GM19099 (cell line): ENCODE measurements around the gene S100A13.

ENCODE experiments used
- POLR2A ChIP-seq: IDR thresholded peaks from 3 replicates; pipeline ENCODE4 v1.6.1; 2011; ENCODE audit warnings: low read depth; ENCODE audit not compliant: insufficient read length; ENCODE audit errors: extremely low read depth

S100A13 gene

DNA sequence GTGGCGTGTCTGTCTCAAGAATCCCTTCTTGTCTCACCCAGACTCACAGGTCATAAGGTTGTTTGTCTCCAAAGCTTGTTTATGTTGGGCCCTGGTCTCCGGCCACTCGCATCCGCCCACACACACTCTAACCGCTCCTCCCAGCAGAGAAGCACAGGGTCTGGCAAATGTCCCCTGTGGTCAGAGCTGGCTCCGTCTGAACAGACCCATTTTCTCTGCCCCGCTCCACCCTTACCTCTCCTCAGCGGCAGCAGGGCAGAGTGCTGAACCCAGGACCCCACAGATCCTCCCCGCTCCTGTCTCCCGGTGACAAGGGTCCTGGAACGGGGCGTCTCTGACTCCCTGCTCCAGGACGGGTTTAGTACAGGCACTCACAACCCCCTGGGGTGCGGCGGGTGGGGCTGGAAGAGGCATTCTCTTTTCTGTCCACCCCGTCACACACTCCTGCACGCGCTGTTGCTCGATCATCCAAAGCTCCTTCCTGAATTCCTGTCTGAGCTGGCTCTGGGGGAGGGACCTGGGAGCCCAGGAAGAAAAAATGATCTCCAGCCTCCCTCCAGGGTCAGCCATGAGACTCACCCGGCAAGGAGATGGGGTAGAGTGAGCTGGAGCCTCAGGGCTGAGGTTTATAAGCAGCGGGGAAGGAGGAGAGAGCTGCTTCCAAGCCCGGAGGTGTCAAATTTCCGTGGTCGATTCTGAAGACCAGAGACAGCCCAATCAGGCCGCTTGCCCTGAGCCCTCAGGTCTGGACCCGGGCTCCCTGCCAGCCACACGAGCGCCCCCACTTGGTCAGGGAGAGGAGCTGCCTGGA is at the start of gene S100A13:
S100A13 (minus strand) TSS at position 602 of the 811 bp plus-strand sequence. CDS start 1,033 bp downstream, outside the sequence.
- no peak for TF ChIP-seq POLR2A

DNA sequence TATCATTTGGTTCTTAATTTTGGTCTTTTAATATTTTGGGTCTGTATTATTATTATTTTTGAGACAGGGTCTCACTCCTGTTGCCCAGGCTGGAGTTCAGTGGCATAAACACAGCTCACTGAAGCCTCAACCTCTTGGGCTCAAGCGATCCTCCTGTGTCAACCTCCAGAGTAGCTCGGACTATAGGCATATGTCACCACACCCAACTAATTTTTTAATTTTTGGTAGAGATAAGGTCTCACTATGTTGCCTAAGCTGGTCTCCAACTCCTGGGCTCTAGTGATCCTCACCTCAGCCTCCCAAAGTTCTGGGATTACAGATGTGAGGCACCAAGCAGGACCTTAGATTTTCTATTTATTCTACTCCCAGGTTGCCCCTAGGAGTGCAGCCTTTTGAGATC is 46.2 kb upstream of the S100A13 start:
- TF ChIP-seq POLR2A: no peak

DNA sequence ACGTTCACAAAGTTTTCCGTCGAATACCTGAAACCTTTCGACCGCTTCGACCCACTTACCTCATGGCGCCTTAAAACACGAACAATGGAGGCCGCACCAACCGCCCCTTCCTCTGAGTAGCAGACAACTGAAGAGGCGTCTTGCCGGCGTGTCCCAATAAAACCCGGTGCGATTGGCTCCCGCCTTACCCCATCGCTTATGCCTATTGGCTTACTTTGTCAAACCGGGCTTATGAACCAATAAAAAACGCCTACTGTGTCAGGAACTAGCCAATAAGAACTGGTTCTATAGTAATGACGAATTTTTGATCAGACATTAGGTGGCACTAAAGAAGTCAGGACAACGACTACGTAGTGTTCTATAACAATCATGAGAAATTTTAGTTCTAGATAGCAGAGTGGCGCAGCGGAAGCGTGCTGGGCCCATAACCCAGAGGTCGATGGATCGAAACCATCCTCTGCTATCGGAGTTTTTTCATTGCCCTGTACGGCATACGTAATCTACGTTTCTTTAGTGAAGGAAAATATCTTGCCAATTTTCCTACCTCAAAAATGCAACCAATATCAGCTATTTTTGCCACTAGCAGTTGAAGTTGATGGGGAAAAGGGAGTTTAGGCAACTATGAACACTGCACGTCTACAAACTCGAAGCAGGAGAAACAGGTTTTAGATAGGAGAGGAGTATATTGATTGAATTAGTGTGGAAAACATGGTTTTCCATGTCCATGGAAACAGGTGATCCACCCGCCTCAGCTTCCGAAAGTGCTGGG is 43.7 kb upstream of the S100A13 start, which contains the start of gene ILF2:
ILF2 (minus strand) TSS at position 135 of the 769 bp plus-strand sequence; CDS start at position 64, 71 bp downstream.
- peak; percentile 90 for TF ChIP-seq POLR2A

DNA sequence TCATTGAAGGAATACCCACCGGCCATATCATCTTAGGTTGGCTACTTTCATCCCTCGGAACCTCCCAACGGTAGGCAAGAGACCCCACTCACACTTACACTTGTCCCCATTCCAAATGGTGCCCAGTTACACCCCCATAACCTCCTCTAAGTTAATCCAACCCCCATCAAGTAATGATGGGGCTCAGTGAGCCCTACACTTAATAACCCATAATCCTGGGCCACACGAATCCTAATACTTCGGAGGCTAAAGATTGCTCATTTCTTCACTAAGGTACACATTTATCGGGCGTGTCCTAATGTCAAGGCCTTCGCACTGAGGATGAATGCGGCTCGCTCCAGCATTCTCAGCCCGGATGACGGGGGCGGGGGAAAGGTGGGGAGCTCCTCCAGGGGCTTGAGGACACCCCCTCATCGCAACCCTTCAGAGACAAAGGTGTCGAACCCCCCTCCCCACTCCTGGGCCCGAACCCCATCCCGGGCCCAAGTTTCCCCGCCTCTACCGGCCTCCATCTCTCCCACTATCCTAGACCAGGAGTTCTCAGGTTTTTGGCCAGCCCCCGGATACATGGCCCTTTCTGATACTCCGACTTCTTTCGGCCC is 43.1 kb upstream of the S100A13 start:
- TF ChIP-seq POLR2A: no peak

DNA sequence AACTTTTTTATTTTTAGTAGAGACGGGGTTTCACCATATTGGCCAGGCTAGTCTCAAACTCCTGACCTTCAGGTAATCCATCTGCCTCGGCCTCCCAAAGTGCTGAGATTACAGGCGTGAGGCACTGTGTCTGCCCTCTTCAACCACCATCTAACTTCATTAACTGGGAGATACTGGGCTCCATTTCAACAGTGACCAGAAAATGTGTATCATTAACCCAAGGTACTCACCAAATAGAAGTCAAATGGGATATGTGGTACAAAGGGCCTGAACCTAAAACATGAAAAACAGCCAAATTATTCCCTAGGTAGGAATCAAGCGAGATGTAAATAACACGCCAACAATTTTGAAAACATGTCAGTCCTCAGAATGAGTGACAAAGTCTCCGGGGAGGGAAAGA is 42.3 kb upstream of the S100A13 start:
- TF ChIP-seq POLR2A: no peak

DNA sequence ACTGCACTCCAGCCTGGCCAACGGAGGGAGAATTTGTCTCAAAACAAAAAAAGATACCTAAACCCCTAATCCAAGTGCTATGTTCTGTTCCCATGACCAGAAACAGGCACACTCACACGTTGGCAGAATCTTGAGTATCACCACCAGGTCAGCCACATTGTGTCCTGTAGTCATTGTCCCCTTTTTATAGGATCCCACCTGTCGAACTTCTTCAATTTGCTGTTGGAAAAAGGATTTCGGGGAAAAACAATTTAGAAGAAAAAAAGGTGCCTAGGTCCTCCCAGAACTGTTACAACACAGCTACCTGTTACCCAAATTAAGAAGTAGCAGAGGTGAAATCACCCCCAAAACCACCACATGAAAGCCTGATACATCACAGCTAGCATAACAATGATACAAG is 40.1 kb upstream of the S100A13 start:
- no peak for TF ChIP-seq POLR2A

DNA sequence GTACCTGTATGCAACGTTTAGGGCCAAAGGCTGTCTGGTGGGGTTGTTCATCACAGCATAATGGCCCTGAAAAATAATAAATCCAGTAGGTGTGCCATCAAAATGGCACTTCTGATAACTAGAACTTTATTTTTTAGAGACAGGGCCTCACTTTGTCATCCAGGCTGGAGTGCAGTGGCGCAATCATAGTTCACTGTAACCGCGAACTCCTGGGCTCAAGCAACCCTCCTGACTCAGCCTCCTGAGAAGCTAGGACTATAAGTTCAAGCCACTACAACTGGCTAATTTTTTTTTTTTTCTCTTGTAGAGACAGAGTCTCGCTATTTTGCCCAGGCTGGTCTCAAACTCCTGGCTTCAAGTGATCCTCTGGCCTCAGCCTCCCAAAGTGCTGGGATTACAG is 35.9 kb upstream of the S100A13 start:
- TF ChIP-seq POLR2A: no peak

DNA sequence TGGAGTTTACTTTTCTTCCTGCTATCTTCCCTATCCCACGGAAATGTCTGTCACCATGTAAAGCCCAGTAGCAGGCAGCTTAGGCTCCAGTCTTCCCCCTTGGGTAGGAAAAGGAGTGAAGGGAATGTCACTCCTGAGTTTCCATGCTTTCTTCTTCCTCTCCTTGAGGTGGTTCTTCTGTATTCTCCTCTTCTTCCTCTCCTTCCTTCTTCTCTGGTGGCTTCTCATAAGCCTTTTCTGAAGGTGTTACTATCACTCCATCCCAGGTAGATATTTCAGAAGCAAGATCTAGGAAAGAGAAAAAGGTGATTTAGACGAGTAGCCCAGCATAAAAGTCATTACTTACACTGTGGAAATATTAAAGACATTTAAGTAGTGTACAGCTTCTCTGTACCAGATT is 35.0 kb upstream of the S100A13 start:
- TF ChIP-seq POLR2A: peak; percentile 5

DNA sequence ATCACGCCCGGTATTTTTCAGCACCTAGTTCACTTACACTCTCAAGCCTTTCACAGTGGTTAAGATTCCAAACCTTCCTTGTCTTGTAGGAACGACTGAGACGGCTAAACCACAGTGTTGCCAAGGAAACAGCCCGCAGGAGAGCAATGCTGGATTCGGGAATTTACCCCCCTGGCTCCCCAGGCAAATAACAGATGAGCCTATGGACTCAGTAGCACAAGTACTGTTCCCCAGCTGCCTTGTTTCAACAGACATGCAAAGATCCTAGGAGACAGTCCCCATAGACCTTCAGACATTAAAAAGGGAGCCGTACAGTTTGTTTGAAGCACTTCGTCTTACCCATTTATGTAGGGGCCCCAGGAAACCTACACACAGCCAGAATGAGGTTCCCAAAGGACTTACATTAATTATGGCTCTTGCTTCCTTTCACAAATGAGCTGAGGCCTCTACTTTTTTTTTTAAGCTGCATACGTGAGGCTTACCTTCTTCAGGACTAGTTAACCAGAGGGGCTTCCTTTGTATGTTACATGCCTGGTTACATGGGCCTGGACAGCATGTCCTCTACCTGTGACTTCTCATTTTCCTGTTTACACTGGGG is 33.9 kb upstream of the S100A13 start:
- no peak for TF ChIP-seq POLR2A

DNA sequence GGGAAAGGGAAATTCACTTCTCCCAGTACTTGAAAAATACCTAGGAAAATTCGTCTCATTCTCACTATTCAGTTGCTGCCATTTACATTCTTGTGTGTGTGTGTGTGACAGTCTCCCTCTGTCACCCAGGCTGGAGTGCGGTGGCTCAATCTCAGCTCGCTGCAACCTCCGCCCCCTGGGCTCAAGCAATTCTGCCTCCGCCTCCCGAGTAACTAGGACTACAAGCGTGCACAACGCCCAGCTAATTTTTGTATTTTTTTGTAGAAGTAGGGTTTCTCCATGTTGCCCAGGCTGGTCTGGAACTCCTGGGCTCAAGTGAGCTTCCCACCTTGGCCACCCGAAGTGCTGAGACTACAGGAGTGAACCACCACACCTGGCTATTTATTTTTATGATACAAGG is 32.4 kb upstream of the S100A13 start:
- no peak for TF ChIP-seq POLR2A

DNA sequence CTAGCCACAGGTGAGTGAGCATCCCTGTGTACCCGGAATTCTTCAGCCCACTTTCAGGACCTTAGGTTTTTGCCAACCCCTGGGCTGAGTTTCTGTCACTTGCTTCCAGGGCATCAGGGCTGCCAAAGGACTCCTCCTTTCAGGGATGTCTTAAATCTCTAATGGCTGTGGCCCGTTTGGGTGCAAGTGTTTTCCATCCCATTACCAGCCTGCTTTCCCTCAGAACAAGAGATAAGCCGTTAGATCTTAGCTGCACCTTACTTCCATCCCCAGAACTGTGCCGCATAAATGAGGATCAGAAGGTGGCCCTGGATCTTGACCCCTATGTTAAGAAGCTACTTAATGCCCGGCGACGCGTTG is 31.9 kb upstream of the S100A13 start:
- no peak for TF ChIP-seq POLR2A

DNA sequence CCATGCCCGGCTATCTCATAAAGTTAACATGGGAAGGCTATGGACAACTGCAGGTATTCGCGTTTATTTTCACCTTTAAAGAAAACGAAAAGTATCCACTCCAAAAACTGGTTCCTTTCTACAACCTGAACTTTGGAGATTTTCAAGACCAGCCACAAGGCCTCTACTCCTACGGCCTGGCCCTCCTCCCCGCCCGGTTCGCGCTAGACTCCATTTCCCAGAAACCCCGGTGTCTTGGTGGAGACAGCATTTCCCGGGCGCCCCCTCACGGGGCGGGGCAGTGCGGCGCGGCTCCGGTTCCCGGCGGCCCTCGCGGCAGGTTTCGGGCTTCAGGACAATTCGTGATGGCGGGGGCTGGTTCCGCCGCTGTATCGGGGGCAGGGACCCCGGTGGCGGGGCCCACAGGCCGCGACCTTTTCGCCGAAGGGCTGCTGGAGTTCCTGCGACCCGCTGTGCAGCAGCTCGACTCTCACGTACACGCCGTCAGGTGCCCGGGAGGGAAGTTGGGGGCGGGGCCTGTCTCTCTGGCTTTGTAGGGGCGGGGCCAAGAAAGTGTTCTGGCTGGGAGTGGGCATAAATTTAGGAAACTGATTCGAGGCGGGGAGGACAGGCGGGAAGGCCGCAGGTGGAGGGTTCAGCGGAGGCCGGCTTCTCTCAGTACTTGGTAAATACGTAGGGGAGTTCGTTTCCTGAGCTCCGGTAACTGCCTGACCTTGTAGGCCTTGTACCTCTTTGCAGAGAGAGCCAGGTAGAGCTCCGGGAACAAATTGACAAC is 31.3 kb upstream of the S100A13 start, which contains the start of gene SNAPIN:
SNAPIN (plus strand) TSS at position 304 of the 775 bp plus-strand sequence; CDS start at position 345, 41 bp downstream.
- peak; percentile 90 for TF ChIP-seq POLR2A

DNA sequence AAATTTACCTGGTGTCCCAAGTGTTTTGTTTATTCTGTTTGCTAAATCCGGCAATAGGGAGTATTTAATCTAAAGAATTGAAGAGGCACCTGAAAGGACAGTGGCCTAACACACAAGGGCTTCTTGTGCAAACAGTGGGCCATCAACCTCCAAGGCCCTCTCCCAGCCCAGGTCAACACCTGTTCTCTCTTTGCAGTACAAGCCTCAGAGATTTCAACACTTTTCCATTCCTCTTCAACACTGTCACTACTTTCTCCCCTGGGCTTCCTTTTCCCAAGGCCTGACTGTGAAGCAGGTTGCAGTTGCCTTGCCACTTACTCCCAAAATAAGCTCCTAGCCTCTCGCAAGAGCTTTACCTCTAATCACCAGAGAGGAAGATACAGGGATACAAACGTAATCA is 28.0 kb upstream of the S100A13 start:
- TF ChIP-seq POLR2A: no peak

DNA sequence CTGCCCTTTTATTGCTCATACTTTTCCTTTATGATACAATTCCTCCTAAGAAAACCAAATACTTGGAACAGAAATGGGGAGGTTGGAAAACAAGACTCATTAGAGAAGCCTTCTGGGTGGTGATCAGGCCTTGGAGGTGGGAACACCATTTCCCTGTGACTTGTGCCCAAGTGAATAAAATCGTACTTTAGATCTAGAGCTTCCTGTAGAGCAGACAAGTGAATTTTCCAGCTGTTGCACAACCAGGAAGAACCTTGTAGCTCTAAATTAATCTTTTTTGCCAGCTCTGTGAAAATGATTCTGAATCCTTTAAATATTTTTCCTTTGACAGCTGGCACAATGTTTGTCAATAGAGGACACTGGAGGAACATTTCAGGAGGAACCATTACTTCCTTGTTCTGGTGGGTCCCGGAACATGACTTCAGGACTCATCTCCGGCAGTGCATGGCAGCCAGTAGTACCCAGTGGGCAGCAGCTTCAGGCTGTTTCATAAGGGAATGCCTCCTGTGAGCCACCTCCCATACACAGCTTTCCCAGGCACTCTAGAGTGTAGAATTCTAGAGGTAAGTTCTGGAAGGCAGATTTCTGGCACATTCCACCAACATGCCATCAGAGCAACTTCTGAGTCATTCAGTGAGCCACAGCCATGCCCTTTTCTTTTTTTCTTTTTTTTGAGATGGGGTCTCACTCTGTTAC is 25.6 kb upstream of the S100A13 start:
- TF ChIP-seq POLR2A: no peak

DNA sequence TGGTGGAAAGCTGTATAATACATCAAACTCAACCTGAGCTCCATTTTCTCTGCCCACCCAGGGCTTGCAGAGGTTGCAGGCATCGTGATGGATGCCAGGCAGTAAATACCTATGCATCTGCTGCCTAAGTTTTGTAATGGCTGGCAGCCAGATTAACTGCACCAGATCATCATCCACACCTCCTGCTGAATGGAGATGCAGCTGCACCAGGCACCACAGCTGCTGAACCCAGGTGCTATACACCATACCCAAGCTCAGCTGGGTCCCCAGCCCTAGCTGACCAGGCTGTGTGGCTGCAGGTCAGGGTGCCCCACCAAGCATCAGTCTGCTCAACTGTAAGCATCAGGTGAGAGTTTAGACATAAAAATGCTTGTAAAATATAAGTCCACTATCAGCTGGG is 24.5 kb upstream of the S100A13 start:
- TF ChIP-seq POLR2A: no peak

DNA sequence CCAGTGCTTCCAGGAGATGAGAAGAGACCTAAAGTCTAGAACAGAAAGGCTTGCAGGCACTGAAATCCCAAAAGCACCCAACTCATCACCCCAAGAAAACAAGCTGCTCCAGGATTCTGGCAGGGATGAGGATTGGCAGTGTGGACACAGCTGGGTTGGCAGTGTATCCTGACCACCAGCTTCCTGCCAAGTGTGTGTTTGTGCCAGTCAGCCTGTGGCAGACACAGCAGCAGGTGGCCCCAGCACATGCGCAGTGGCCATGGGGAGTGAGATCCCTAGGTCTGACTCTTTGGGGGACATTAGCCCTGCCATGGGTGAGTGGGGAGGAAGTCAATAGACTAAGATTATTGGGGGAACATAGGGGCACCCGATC is 22.5 kb upstream of the S100A13 start:
- no peak for TF ChIP-seq POLR2A
